PC-3 (cell line): ENCODE data around the gene EPHB1. TPM values are rescaled to one million over a fixed set of nuclear protein-coding genes. Genes with fewer than 3 reads are reported as not detected.

ENCODE experiments used
- ATAC-seq: fragments of 200-7000 bp; cut with Tn5 transposase; 2 replicates; pipeline ENCODE4 v1.9.1; 2020; ENCODE audit warnings: mild to moderate bottlenecking, moderate library complexity
- BruUV-seq: library from RNA; stranded (reverse); fragments of 400-500 nt; replicated peaks from 2 replicates; lab custom pipeline; 2021; lab: Mats Ljungman, UMichigan
- CTCF ChIA-PET: fragments of 300-600 bp; sonication (Branson Sonifier 250); formaldehyde crosslinking; loops from one replicate; lab custom pipeline; 2022; ENCODE audit warnings: antibody characterized with exemption; lab: Charles Lee
- POLR2A ChIA-PET: fragments of 300-600 bp; sonication (Branson Sonifier 250); formaldehyde crosslinking; loops from one replicate; lab custom pipeline; 2022; ENCODE audit warnings: antibody characterized with exemption; ENCODE audit not compliant: unreplicated experiment; lab: Charles Lee
- DNase-seq: peaks from one replicate; pipeline ENCODE4 v3.0.0-alpha.2; 2015
- H2AFZ ChIP-seq: fragments of 300-600 bp; sonication (generic); 2 replicates; pipeline ENCODE4 v1.6.0; 2016; ENCODE audit warnings: antibody characterized with exemption, low read length
- H3F3A ChIP-seq: fragments of 300-600 bp; sonication (generic); one replicate; pipeline ENCODE4 v1.6.0; 2017; ENCODE audit warnings: antibody characterized with exemption, low read length, control low read depth, mild to moderate bottlenecking; ENCODE audit not compliant: unreplicated experiment
- H3K27ac ChIP-seq: fragments of 300-600 bp; sonication (generic); 2 replicates; pipeline ENCODE4 v1.5.1; 2016; ENCODE audit warnings: mild to moderate bottlenecking, low read length
- H3K27me3 ChIP-seq: fragments of 300-600 bp; sonication (generic); 2 replicates; pipeline ENCODE4 v1.6.1; 2016; ENCODE audit warnings: low read length, mixed read lengths
- H3K36me3 ChIP-seq: fragments of 300-600 bp; sonication (generic); 2 replicates; pipeline ENCODE4 v1.6.1; 2016; ENCODE audit warnings: low read depth, mixed run types, low read length, mixed read lengths
- H3K4me1 ChIP-seq: fragments of 300-600 bp; sonication (generic); 2 replicates; pipeline ENCODE4 v1.5.1; 2016; ENCODE audit warnings: low read length; ENCODE audit not compliant: insufficient read depth
- H3K4me2 ChIP-seq: fragments of 300-600 bp; sonication (generic); 2 replicates; pipeline ENCODE4 v1.6.0; 2016; ENCODE audit warnings: low read length
- H3K4me3 ChIP-seq: fragments of 300-600 bp; sonication (generic); 2 replicates; pipeline ENCODE4 v1.5.1; 2016; ENCODE audit warnings: mild to moderate bottlenecking, low read length, mixed read lengths
- H3K79me2 ChIP-seq: fragments of 300-600 bp; sonication (generic); 2 replicates; pipeline ENCODE4 v1.6.1; 2017; ENCODE audit warnings: low read length, mixed read lengths
- H3K9ac ChIP-seq: fragments of 300-600 bp; sonication (generic); 2 replicates; pipeline ENCODE4 v1.6.0; 2016; ENCODE audit warnings: mild to moderate bottlenecking, low read length
- H3K9me2 ChIP-seq: fragments of 300-600 bp; sonication (generic); replicated peaks from 2 replicates; pipeline ENCODE4 v1.6.1; 2016; ENCODE audit warnings: mixed run types, low read length, mixed read lengths
- H3K9me3 ChIP-seq: fragments of 300-600 bp; sonication (generic); 2 replicates; pipeline ENCODE4 v1.6.1; 2016; ENCODE audit warnings: low read length, mixed read lengths
- H4K20me1 ChIP-seq: fragments of 300-600 bp; sonication (generic); 2 replicates; pipeline ENCODE4 v1.6.1; 2016; ENCODE audit warnings: low read length, mixed read lengths
- EZH2 ChIP-seq: fragments of 300-600 bp; sonication (generic); IDR thresholded peaks from one replicate; pipeline ENCODE4 v1.6.1; 2017; ENCODE audit warnings: antibody characterized with exemption, mild to moderate bottlenecking, low read length; ENCODE audit not compliant: unreplicated experiment
- EZH2phosphoT487 ChIP-seq: fragments of 300-600 bp; sonication (generic); IDR thresholded peaks from 2 replicates; pipeline ENCODE4 v1.6.1; 2018; ENCODE audit warnings: mild to moderate bottlenecking, antibody characterized with exemption, low read length, borderline replicate concordance
- intact Hi-C: fragments of 100-400 bp; cut with micrococcal nuclease; formaldehyde crosslinking; loops from 2 replicates; pipeline ENCODE4 v1.9.0; 2023
- total RNA-seq: library from RNA; depleted of rRNA; stranded (reverse); fragments of >200 nt; gene quantifications from 2 replicates; pipeline ENCODE4 v1.2.3, GENCODE V29; 2014
- TF ChIP-seq, protein P1 (sequence below): fragments of 300-600 bp; sonication (generic); conservative IDR thresholded peaks from 2 replicates; pipeline ENCODE4 v1.5.1; 2017; ENCODE audit warnings: antibody characterized with exemption, low read depth, mild to moderate bottlenecking, low read length

Gene EPHB1
- total RNA-seq, 1 experiment from 2014 or later, result 0.69 TPM

DNA sequence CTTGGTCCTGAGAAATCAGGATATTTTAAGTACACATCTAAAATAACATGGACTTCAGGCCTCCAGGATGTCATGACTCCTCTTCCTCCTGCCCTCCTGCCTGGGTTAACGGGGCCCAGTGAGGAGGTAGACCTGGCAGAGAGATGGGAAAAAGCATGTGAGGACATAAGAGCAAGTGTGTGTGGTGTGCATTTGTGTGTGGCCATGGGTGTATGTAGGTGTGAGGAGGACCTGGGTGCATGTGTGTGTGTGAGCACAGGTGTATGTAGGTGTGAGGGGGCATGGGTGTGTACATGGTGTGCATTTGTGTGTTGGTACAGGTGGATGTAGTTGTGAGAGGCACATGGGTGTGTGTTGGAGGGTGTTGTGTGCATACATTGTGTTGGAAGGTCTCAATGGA lies 105.4 kb downstream of the EPHB1 start:
- no peak for DNase-seq
- Histone ChIP-seq H3K9me3 (no peaks in the 10 kb centered on the region), H3K4me1 (no peaks in the 10 kb centered on the region), H3K27me3 (no peaks in the 10 kb centered on the region), H3K36me3 (no peaks in the 10 kb centered on the region), H3F3A (no peaks in the 10 kb centered on the region), H2AFZ (no peak overlapping the region), H3K9me2 (no peaks in the 10 kb centered on the region), H3K27ac (no peak overlapping the region), H3K9ac (no peak overlapping the region), H4K20me1 (no peaks in the 10 kb centered on the region), H3K79me2 (no peaks in the 10 kb centered on the region), H3K4me3 (no peak overlapping the region), H3K4me2 (no peak overlapping the region)
- intact Hi-C loops, result no loop called here
- CTCF ChIA-PET, result no interaction called here
- TF ChIP-seq, protein P1, sequence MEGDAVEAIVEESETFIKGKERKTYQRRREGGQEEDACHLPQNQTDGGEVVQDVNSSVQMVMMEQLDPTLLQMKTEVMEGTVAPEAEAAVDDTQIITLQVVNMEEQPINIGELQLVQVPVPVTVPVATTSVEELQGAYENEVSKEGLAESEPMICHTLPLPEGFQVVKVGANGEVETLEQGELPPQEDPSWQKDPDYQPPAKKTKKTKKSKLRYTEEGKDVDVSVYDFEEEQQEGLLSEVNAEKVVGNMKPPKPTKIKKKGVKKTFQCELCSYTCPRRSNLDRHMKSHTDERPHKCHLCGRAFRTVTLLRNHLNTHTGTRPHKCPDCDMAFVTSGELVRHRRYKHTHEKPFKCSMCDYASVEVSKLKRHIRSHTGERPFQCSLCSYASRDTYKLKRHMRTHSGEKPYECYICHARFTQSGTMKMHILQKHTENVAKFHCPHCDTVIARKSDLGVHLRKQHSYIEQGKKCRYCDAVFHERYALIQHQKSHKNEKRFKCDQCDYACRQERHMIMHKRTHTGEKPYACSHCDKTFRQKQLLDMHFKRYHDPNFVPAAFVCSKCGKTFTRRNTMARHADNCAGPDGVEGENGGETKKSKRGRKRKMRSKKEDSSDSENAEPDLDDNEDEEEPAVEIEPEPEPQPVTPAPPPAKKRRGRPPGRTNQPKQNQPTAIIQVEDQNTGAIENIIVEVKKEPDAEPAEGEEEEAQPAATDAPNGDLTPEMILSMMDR, result no peak
- no peak for TF ChIP-seq EZH2
- no peak for TF ChIP-seq EZH2phosphoT487
- ATAC-seq, result no peak
- POLR2A ChIA-PET, result no interaction called here
- BruUV-seq, result no TSS peak

GRCh38 chr3:134901461-134901860 lies 106.4 kb downstream of the EPHB1 start:
- CTCF ChIA-PET, result no interaction called here
- no peak for DNase-seq
- BruUV-seq, result no TSS peak

DNA sequence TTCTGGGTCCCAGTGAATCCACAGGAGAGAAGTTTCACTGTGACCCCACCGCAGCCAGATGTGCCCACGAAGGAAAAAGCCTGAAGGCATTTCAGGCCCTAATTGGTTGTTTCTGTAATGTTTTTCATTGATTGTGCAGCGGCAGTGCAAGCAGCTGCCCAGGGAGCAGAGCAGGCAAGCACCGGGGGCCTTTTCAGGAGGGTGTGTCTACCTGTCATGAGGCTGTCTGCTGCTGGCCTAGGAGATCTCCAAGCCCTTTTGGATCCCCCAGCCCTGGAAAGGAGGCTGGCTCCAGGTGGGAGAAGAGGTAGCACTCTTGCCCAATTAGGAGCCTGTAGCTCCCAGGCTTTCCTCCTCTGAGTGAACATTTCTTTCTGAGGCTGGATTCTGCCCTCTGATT lies 108.8 kb downstream of the EPHB1 start:
- Histone ChIP-seq H3K4me3 (no peak overlapping the region), H3K36me3 (no peaks in the 10 kb centered on the region), H3K9ac (no peak overlapping the region), H3K27ac (no peak overlapping the region), H3K4me1 (no peaks in the 10 kb centered on the region), H2AFZ (no peak overlapping the region), H3K27me3 (no peaks in the 10 kb centered on the region), H3F3A (no peaks in the 10 kb centered on the region), H3K79me2 (no peaks in the 10 kb centered on the region), H3K9me3 (no peaks in the 10 kb centered on the region), H3K4me2 (no peak overlapping the region), H4K20me1 (no peaks in the 10 kb centered on the region), H3K9me2 (no peaks in the 10 kb centered on the region)
- POLR2A ChIA-PET, result no interaction called here
- no peak for DNase-seq
- no TSS peak for BruUV-seq
- CTCF ChIA-PET, result no interaction called here
- TF ChIP-seq EZH2 (no peak), EZH2phosphoT487 (no peak)
- TF ChIP-seq, protein P1, result no peak
- intact Hi-C loops, result no loop called here
- no peak for ATAC-seq

More at GRCh38 chr3:134901461-134901860, 106.4 kb downstream of the EPHB1 start:
- Histone ChIP-seq H3K36me3 (no peaks in the 10 kb centered on the region), H3K27ac (no peak overlapping the region), H3F3A (no peaks in the 10 kb centered on the region), H3K27me3 (no peaks in the 10 kb centered on the region), H4K20me1 (no peaks in the 10 kb centered on the region), H2AFZ (no peak overlapping the region), H3K9ac (no peak overlapping the region), H3K4me2 (no peak overlapping the region), H3K4me3 (no peak overlapping the region), H3K9me3 (no peaks in the 10 kb centered on the region), H3K4me1 (no peaks in the 10 kb centered on the region), H3K9me2 (no peaks in the 10 kb centered on the region), H3K79me2 (no peaks in the 10 kb centered on the region)
- intact Hi-C loops, result no loop called here
- POLR2A ChIA-PET, result no interaction called here
- TF ChIP-seq, protein P1, result no peak
- no peak for TF ChIP-seq EZH2
- no peak for TF ChIP-seq EZH2phosphoT487
- no peak for ATAC-seq
